HG03558 (cell line): ENCODE data around the gene FOXN4.

Experiments
- ATAC-seq: cut with Tn5 transposase; IDR thresholded peaks from one replicate; pipeline ENCODE4 v1.9.1; 2021; ENCODE audit warnings: moderate number of reproducible peaks; ENCODE audit not compliant: unreplicated experiment; ENCODE audit errors: extremely low read depth

Gene FOXN4

DNA sequence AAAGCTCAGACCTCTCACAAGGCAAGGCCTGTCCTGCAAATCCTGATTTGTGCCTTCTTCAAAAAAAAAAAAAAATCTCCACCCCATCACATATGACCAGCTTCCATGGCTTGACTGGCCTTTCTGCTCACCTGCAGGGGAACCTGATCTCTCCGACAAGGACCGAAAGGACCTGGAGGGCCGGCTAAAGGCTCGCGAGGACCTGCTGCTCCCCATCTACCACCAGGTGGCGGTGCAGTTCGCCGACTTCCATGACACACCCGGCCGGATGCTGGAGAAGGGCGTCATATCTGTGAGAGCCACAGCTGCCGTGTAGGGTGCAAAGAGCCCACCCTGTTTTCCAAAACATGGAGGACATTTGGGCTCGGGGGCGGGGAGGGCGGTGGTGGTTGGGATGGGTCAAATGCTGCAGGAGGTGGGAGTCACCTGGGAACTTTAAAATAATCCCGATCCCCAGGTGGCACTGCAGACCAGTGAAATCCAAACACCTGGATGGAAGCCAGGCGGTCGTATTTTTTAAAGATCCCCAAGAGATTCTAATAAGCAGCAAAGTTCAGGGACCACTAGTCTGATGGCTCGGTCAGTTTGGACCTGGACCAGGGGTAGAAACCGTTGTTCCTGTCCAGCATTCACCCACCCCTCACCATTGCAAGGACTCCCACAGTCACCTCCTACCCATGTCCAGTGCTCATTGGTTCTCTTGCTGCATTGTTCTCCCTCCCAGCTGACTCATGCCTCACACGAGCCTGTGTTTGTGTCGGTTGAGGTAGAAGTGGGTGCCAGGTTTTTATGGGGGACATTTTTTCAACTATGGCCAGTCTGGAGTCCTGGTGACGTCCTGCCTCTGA lies 44.8 kb downstream of the FOXN4 start:
- ATAC-seq = no peak

DNA sequence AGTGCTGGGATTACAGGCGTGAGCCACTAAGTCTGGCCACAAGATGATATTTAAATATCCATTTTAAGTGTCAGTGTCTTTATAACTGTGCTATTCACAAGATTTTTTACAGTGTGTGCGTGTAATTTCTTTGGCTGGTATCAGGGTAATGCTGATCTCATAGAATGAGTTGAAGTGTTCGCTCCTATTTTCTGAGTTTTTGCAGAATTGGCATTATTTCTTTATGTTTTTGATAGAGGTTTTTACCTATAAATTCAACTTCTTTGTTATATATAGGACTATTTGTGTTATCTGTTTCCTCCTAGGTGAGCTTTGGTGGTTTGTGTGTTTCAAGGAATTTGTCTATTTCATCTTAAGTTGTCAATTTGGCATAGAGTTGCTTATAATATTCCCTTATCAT lies 45.6 kb downstream of the FOXN4 start:
- no peak for ATAC-seq

DNA sequence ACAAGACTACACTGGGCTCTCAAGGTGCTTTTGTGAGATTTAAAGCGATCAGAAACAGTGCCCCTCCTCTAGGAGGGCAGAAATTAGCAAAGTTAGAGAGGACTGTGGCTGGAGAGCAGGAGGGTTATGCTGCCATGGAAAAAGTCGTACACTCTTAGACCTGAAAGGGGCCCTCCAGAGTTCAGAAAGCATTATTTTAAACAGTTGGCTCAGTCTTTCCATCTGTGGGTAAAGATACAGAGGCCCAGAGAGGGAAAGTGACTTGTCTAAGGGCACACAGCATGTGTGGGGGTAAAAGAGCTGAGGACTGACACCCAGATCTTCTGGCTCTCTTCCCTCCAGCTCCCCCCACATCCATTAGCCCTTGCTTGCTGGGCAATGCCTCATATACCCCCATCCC lies 47.1 kb downstream of the FOXN4 start:
- no peak for ATAC-seq

DNA sequence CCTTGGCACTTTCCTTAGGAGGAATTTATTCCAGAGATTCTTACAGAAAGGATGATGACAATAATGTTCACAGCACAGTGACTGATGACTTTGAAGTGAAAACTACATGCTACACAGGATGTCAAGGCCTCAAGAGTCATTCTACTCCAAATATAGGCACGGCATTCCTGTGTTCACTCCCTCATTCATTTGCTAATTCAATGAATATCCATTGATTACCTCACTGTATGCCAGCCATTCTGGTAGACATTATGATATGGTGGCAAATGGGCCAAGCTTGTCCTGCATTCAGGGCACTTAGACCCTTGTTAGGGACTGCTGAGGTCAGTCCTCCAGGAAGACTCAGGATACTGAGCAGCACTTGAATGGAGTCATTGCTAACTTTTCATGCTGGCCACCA lies 48.0 kb downstream of the FOXN4 start:
- ATAC-seq = no peak

DNA sequence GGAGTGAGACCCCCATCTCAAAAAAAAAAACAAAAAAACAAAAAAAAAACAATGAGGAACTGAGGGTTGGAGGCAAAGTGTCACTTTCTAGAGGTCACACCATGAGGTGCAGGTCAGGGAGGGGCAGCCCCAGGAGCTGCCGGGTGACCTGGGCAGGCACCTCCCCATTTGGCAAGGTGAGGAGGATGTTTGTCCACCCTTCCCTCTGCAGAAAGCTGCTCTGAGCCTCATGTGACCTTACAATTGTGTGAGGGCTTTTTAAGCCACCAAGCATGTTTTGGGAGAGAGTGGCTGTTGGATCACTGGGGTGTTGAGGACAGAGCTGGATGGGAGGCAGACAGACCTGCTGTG lies 49.6 kb downstream of the FOXN4 start:
- no peak for ATAC-seq

DNA sequence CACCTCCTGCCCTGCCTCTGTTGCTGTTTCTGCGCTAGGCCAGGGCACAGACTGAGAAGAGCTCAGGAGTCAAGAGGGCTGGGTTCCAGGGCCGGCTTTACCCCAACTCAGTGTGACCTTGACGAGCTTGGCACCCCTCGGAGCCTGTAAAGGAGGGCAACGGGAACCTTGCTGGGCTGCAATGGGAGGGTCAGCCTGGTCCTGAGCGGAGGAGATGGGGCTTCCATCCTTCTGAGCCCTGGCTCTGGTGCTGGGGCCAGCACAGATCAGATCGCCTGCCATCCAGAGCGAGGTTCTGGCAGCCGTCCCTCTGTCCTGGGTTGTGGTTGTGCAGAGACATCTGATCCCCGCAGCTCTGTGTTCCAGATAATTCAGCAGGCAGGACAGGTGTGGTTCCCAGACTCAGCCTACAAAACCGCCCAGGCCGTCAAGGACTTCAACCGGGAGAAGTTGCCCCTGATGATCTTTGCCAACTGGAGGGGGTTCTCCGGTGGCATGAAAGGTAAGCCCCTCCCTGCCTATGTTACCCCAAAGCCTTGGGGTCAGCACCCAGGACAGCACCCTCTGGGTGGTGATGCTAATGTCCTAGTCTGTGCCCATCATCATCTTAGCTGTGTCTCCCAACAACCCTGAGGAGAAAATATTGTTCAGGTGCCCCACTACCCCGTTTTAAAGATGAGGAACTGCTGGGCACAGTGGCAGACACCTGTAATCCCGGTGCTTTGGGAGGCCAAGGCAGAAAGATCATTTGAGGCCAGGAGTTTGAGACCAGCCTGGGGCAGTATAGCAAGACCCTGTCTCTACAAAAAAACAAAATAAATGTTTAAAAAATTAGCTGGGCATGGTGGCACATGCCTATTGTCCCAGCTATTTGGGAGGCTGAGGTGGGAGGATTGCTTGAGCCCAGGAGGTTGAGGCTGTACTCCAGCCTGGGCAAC lies 50.2 kb downstream of the FOXN4 start:
- ATAC-seq = no peak

DNA sequence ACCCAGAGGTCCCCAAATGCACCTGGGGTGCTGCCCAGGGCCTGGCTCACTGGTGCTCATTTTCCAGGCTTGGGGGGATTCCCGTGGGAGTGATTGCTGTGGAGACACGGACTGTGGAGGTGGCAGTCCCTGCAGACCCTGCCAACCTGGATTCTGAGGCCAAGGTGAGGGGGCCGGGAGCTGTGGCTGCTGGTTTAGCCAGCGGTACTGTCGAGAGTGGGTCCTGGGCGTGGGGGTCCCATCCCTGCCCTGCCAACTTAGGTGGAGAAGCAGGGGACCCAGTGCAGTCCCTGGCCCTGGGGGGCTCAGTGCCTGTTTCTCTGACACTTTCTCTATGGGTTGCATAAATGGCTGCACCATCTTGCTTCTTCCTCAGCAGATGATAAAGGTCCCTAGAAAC lies 50.9 kb downstream of the FOXN4 start:
- ATAC-seq = no peak

DNA sequence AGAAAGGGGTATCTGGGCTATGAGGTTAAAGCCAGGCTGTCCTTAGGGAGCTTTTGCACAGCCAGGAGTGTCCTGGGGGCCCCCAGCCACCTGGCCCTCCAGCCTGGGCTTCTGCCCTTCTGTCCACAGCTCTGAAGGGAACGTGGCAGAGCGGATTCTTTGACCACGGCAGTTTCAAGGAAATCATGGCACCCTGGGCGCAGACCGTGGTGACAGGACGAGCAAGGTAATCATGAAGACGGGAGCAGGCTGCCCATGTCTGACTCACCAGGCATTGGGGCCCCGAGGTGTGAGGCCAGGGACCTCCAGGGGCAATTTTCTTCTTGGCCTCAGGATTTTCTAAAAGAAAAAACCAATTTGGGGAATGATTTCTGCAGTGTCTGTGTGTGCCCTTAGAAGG lies 53.1 kb downstream of the FOXN4 start:
- no peak for ATAC-seq

DNA sequence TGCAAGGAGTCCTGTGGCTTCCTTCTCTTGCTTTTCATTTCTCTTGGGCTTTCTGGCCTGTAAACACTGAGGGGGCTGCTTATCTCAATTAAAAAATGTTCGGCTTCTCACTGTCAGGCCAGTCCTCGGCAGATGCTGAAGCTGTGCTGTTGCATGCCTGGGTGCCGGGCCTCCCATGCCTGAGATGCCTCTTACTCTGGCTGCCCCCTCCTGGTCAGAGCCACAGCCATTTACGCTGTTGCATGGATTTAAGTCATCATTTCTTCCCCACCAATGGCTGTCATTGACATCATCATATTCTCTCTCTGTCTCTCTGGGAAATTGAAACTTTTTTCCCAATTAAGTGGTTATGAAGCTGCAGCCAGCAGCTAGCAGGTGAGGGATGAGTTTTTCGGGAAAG lies 53.7 kb downstream of the FOXN4 start:
- no peak for ATAC-seq

DNA sequence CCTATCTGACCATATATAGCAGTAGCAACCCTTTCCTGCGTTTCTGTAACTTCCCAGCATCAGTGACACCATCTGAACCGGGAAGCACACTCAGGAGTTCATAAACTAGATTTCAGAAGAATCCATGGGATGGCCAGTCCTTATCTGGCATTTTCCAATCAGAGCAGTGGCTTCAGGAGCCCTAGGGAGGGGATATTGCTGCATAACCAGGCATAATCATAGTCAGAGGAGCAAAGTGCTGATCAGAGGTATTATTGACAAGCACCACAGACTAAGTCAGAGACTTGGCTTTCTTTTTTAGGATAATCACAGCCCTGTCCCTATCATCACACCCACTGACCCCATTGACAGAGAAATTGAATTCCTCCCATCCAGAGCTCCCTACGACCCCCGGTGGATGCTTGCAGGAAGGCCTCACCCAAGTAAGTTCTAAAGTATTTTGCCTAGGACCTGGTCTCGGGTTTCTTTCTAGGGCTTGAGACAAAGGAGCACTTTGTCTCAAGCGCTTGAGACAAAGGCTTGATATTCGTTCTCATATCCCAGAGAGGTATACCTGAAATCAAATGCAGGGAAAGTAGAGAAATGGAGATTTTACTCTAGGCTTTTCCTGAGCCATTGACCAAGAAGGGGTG lies 55.1 kb downstream of the FOXN4 start:
- ATAC-seq = no peak

DNA sequence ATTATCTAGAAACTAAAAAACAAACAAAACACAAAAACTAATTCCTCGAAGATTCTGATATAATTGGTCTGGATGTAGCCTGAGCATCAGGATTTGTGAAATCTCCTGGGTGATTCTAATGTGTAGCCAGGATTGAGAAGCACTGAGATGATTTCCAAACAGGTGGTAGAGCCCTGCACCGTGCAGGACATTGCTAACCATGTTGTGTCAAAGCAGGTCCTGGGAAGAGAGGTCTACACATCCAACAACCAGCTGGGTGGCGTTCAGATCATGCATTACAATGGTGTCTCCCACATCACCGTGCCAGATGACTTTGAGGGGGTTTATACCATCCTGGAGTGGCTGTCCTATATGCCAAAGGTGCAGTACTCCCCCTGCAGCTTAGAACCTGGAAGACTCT lies 56.3 kb downstream of the FOXN4 start:
- no peak for ATAC-seq

DNA sequence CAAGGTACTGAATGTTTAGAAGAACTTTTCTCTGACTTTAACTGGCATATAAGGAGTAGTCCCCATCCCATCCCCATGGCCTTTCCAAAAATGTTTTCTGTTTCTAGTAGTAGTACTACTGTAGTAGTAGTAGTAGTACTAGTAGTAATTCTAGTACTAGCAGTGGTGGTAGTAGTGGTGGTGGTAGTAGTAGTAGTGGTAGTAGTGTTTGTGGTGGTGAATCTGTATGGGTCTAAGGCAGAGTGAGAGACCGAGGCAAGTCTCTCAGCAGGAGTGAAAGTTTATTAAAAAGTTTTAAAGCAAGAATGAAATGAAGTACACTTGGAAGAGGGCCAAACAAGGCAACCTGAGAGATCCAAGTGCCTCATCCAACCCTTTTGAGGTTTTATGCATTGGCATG lies 58.6 kb downstream of the FOXN4 start:
- ATAC-seq = no peak

DNA sequence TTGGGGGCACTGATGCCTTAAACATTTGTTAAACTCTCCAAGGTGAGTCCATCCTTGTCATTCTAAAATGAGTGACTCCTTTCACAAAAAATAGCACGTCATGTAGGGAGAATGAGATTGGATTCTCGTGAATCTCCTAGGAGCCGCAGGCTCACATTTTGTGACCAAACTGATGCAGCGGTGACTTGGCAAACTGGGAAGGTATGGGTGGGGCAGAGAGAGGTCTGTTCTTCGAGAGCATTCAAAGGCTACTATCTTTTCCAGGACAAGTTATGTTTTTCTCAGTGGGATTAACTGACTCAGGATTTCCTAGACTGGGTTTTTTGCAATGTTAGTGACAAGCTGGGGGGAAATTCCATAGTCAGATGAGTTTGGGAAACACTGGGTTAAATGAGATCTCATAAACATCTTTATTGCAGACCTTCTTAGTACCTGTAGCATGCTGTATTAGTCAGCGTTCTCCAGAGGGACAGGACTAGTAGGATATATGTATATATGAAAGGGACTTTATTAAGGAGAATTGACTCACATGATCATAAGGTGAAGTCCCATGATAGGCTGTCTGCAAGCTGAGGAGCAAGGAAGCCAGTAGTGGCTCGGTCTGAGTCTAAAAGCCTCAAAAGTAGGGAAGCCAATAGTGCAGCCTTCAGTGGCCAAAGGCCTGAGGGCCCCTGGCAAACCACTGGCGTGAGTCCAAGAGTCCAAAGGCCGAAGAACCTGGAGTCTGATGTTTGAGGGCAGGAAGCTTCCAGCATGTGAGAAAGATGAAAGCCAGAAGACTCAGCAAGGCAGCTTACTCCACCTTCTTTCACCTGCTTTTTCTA lies 61.0 kb downstream of the FOXN4 start:
- no peak for ATAC-seq

DNA sequence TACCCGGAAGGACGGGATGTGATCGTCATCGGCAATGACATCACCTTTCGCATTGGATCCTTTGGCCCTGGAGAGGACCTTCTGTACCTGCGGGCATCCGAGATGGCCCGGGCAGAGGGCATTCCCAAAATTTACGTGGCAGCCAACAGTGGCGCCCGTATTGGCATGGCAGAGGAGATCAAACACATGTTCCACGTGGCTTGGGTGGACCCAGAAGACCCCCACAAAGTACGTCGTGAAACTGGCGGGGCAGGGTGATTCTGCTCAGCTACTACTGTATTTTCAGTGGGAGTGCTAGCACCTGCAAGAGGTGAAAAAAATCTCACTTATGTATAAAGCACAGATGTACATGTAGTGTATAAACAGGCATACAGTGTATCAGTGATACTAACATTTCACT lies 62.9 kb downstream of the FOXN4 start:
- no peak for ATAC-seq

DNA sequence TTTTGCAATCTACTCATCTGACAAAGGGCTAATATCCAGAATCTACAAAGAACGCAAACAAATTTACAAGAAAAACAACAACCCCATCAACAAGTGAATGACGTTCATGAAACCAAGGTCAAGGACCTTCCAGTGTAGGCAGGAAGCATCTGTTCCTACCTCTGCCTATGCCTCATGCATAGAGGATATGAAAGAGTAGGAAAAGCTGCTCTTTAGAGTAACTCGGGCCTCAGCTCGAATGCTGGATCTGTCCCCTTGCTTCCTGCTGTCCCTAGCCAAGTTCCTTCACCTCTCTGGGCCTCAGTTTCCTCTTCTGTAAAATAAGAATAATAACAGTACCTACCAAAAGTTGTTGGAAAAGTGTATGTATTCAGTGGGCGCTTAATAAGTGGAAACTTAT lies 65.0 kb downstream of the FOXN4 start:
- no peak for ATAC-seq

DNA sequence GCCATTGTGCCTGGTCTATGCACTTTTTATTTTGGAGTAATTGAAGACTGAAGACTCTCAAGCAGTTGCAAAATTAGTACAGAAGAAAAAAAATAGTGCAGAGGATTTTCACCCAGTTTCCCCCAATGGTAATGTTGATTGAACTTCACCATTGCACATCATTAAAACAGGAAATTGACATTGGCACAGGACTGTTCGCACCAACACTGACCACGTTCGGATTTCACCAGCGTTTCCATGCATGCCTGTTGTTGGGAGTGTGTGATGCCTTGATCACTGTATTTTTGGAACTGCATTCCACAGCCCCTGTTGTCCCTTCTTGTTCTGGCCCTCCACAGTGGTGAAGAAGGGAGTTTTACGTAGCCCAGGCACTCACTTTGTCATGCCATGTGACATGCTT lies 67.1 kb downstream of the FOXN4 start:
- no peak for ATAC-seq

DNA sequence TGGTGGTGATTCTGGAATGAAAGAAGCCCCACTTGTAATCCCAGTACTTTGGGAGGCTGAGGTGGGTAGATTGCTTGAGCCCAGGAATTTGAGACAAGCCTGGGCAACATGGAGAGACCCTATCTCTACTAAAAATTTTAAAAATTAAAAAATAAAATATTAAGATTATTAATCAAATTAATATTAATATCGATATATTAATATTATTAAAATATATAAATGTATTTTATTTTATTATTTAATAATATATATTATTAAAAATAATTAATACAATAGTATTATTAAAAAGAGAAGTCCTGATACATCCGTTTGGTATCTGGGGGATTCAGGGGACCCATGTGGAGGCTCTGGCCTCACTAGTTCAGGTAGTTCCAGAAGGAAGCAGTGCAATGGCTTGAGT lies 68.7 kb downstream of the FOXN4 start:
- ATAC-seq = no peak

DNA sequence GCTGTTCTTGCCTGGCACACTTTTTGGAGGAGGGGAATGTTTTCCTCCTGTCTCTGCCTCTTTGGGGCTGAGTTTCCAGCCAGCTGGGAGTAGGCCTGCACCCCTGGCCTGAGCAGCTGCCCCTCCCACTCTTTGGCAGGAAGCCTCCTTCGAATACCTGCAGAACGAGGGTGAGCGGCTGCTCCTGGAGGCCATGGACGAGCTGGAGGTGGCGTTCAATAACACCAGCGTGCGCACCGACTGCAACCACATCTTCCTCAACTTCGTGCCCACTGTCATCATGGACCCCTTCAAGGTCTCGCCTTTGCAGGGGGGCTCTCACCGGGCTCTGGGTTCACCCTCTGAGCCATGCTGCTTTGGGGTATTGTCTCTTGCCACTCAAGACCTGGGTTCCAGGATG lies 69.4 kb downstream of the FOXN4 start:
- no peak for ATAC-seq

DNA sequence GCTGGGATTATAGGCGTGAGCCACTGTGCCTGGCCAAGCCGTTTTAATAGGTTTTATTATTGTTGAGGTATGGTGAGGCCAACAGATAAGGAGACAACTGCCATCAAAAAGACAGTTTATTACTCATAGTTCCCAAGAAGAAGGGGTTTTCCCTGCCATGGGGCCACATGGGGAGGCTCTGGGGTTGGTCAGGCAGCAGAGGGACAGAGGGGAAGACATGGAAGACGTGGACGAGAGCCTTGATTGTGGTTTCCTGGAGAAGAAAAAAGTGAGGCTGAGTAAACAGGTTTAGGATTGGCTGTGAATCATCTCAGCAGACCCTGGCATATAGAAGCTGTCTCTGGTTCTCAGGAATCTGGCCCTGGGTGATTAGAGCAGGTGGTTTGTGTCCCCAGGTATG lies 69.9 kb downstream of the FOXN4 start:
- no peak for ATAC-seq

DNA sequence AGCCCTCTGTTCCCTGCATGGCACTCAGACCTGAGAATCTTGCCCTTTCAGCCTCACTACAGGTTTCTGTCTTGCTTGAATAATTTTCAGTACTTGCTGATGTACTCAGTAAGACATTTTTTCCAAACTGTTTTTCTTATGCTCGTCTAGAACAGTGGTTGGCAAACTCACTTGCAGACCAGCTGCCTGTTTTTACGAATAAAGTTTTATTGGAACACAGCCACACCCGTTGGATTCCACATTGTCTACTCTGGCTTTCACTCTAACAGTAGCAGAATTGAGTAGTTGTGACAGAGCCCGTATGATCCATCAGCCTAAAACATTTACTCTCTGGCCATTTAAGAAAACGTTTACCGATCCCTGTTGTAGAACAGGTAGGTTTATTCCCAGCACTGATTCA lies 72.8 kb downstream of the FOXN4 start:
- no peak for ATAC-seq
